ENCODE results near the gene BIN2.

BIN2 gene

DNA sequence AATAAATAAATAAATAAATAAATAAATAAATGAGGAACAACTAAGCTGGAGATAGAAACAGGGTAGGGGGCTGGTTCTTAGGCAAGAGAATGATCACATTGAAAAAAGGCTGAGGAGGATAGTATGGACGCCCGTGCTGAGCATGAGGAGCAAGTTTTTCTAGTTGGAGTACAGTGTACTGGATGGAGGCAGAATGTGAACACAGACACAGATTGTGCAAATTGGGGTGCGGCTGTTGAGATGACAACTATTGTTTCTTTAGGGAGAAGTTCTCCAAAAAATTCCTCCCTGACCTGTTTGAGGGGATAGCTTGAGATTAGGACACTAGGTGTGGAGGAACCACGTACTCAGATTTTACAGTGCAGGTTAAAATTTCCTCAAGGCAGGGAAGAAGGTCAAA lies 979 bp upstream of the BIN2 start:
- H3K4me3 ChIP-seq (ENCODE audit: low read depth, low read length), result no peak overlapping the region
- no peak for DNase-seq (ENCODE audit: low read depth)
- TF ChIP-seq, protein P1, sequence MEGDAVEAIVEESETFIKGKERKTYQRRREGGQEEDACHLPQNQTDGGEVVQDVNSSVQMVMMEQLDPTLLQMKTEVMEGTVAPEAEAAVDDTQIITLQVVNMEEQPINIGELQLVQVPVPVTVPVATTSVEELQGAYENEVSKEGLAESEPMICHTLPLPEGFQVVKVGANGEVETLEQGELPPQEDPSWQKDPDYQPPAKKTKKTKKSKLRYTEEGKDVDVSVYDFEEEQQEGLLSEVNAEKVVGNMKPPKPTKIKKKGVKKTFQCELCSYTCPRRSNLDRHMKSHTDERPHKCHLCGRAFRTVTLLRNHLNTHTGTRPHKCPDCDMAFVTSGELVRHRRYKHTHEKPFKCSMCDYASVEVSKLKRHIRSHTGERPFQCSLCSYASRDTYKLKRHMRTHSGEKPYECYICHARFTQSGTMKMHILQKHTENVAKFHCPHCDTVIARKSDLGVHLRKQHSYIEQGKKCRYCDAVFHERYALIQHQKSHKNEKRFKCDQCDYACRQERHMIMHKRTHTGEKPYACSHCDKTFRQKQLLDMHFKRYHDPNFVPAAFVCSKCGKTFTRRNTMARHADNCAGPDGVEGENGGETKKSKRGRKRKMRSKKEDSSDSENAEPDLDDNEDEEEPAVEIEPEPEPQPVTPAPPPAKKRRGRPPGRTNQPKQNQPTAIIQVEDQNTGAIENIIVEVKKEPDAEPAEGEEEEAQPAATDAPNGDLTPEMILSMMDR (IDR thresholded peaks at IDR 0.05; ENCODE audit: low read depth, low read length, missing control alignments), result no peak

DNA sequence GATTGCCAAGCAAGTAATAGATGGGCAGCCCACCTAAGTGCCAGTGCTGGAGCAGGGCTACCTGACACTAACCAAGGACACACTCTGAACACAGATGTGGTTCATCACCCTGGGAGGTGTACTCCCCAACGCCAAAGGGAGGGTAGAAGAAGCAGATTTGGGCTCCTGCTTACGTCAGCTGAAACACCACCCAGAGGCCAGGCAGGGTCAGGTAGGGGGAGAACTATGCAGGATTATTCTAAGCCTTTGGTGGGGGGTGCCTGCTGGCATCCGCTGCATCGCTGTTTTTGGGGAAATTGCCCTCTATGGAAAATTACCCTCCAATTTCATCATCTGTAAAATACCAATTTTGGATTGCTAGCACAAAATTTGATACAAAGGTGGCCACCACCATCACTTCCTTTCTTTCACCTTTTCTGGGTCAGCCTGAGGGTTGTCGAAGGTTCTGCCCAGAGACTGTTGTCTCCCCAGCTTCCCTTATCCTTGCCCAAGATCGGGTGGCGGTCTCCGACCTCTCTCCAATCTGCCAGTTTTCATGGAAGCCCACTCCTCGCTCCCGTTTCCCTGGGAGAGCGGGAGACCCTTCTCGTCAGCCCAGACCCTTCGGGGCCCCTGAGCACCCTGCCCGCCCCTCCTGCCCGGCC lies 535 bp downstream of the BIN2 start:
- TF ChIP-seq, protein P1 (IDR thresholded peaks at IDR 0.05; ENCODE audit: low read depth, low read length, missing control alignments), result peak; percentile 33
- H3K4me3 ChIP-seq (ENCODE audit: low read depth, low read length), result peak overlapping the region; percentile 62
- no peak for DNase-seq (ENCODE audit: low read depth)

DNA sequence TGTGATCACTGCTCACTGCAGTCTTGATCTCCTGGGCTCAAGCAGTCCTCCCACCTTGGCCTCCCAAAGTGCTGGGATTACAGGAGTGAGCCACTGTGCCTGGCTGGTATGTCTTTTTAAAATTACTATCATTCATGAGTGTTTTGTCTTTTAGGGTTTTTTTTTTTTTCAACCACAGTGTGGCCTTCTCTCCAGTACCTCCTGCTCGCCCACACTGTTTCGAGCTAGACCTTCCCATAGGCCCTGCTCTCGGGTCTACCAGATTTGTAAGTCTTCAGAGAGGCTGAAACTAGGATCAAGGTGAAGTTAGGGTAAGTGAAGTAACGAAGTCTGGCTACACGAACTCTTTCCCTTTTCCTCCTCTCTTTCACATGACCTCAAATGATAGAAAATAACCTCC lies 1.5 kb downstream of the BIN2 start:
- peak; percentile 61 for DNase-seq (ENCODE audit: low read depth)
- peak overlapping the region; percentile 62 for H3K4me3 ChIP-seq (ENCODE audit: low read depth, low read length)
- TF ChIP-seq, protein P1 (IDR thresholded peaks at IDR 0.05; ENCODE audit: low read depth, low read length, missing control alignments), result no peak

DNA sequence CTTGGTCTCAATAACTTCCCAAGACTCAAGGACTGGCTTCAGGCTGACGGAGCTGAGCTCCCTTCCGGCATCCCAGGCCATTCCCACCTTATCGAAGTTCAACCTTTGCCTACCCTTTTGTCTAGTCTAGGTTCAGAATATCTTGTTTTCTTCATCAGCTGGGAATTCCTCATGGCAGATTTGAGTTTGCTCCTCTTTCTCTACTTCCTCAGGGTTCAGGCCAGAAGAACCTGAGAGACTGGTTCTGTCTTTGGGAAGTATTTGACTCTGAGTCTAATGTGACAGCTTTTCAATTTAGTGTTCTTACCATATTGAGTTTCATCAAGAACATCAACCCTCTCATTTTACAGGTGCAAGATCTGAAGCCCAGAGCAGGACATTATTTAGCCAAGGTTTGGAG lies 2.1 kb downstream of the BIN2 start:
- DNase-seq (ENCODE audit: low read depth), result no peak
- TF ChIP-seq, protein P1 (IDR thresholded peaks at IDR 0.05; ENCODE audit: low read depth, low read length, missing control alignments), result no peak
- H3K4me3 ChIP-seq (ENCODE audit: low read depth, low read length), result no peak overlapping the region; the same call in 1 of the 2 replicates

DNA sequence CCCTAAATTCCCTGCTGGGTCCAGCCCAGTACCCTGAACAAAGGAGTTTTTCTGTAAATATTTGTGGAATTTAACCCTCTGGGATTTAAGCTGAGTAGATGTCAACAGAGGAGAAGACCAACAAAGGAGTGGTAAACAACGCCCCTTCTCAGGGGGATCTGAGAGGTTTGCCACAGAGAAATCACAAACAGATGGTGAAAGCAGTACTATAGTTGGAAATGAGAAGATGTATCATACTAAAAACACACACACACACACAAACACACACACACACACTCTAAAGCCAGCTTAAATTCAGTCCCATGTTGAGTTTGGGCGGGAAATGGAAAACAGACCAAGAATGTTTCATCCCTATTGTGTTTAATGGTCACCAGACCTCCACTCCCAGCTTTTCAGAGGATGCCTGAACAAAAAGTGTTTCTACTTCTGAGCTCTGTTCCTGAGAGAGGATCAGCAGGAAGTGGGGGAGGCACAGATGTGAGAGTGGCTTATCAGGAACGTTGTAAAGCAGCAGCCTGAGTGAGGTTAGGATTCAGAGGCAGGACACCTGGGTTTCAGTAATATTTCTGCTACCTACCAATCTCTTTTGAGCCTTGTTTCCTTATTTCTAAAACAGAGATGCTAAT lies 3.2 kb downstream of the BIN2 start:
- no peak for DNase-seq (ENCODE audit: low read depth)
- H3K4me3 ChIP-seq (ENCODE audit: low read depth, low read length), result no peak overlapping the region
- TF ChIP-seq, protein P1 (IDR thresholded peaks at IDR 0.05; ENCODE audit: low read depth, low read length, missing control alignments), result no peak

DNA sequence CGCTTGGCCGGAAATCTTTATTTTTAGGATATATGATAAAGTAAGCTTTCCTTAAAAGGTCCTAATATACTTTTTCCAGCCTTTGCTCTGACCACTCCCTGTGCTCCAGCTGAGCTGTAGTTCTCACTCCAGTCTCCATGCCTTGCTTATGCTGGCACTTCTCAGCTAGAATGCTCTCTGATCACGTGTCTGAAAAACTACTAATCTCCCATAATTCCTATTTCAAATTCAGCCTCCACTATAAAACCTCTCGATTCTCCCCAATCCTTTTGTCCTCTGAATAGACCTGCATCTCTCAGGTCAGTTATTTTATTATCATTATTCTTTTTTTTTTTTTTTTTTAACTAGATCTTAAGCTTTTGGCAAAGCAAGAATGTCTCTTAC lies 3.7 kb downstream of the BIN2 start:
- DNase-seq (ENCODE audit: low read depth), result no peak
- TF ChIP-seq, protein P1 (IDR thresholded peaks at IDR 0.05; ENCODE audit: low read depth, low read length, missing control alignments), result no peak
- H3K4me3 ChIP-seq (ENCODE audit: low read depth, low read length), result no peak overlapping the region
